Astrocyte (in vitro differentiated cells and primary cell): ENCODE results near the gene PAIP2.

Experiments used
- EZH2 ChIP-seq: IDR thresholded peaks from 2 replicates; pipeline ENCODE4 v1.6.1; 2012; ENCODE audit warnings: mild to moderate bottlenecking, low read length, inconsistent platforms; ENCODE audit not compliant: insufficient read depth
- TF ChIP-seq, protein P1 (sequence below): IDR thresholded peaks from 2 replicates; pipeline ENCODE4 v1.5.1; 2011; ENCODE audit warnings: low read depth, mild to moderate bottlenecking, inconsistent platforms, low read length, moderate library complexity; ENCODE audit not compliant: insufficient read depth

- TF ChIP-seq, protein P1, sequence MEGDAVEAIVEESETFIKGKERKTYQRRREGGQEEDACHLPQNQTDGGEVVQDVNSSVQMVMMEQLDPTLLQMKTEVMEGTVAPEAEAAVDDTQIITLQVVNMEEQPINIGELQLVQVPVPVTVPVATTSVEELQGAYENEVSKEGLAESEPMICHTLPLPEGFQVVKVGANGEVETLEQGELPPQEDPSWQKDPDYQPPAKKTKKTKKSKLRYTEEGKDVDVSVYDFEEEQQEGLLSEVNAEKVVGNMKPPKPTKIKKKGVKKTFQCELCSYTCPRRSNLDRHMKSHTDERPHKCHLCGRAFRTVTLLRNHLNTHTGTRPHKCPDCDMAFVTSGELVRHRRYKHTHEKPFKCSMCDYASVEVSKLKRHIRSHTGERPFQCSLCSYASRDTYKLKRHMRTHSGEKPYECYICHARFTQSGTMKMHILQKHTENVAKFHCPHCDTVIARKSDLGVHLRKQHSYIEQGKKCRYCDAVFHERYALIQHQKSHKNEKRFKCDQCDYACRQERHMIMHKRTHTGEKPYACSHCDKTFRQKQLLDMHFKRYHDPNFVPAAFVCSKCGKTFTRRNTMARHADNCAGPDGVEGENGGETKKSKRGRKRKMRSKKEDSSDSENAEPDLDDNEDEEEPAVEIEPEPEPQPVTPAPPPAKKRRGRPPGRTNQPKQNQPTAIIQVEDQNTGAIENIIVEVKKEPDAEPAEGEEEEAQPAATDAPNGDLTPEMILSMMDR: no peak
- no peak for TF ChIP-seq EZH2
Measured at GRCh38 chr5:139377226-139377625, 35.6 kb downstream of the PAIP2 start.
